ENCODE measurements around the gene CCIN.

The CCIN gene

GRCh38 chr9:36140086-36141084 is 28.8 kb upstream of the CCIN start:
- H3K27ac ChIP-seq (ENCODE audit: low read length) = no peak overlapping the region
- no peak overlapping the region for H3K4me3 ChIP-seq (ENCODE audit: low read length)
- H3K4me1 ChIP-seq (ENCODE audit: control insufficient read depth, insufficient read depth, low read length) = peaks cover 9% of the 10 kb centered on the region
- peaks cover 22% of the 10 kb centered on the region for H3K27me3 ChIP-seq (ENCODE audit: control insufficient read depth, insufficient read depth, low read length)
- no peaks in the 10 kb centered on the region for H3K9me3 ChIP-seq (ENCODE audit: control insufficient read depth, insufficient read depth, low read length)
- H3K36me3 ChIP-seq (ENCODE audit: control insufficient read depth, insufficient read depth, low read length) = no peaks in the 10 kb centered on the region; the same call in 1 of the 2 replicates
- WGBS (ENCODE audit: insufficient coverage, insufficient read length) = no CpG with 5 or more reads among the region's 11 CpGs
- no peak for DNase-seq (ENCODE audit: low read depth, low spot score)

- Histone ChIP-seq H3K27me3 (ENCODE audit: control insufficient read depth, insufficient read depth, low read length) (peaks cover 18% of the 10 kb centered on the region), H3K9me3 (ENCODE audit: control insufficient read depth, insufficient read depth, low read length) (no peaks in the 10 kb centered on the region), H3K4me3 (ENCODE audit: low read length) (no peak overlapping the region), H3K27ac (ENCODE audit: low read length) (no peak overlapping the region), H3K36me3 (ENCODE audit: control insufficient read depth, insufficient read depth, low read length) (no peaks in the 10 kb centered on the region; the same call in 1 of the 2 replicates), H3K4me1 (ENCODE audit: control insufficient read depth, insufficient read depth, low read length) (peaks cover 6% of the 10 kb centered on the region)
- DNase-seq (ENCODE audit: low read depth, low spot score) = no peak
- WGBS (ENCODE audit: insufficient coverage, insufficient read length) = no CpG with 5 or more reads among the region's 4 CpGs
Observed at GRCh38 chr9:36141288-36141687, 27.9 kb upstream of the CCIN start.

DNA sequence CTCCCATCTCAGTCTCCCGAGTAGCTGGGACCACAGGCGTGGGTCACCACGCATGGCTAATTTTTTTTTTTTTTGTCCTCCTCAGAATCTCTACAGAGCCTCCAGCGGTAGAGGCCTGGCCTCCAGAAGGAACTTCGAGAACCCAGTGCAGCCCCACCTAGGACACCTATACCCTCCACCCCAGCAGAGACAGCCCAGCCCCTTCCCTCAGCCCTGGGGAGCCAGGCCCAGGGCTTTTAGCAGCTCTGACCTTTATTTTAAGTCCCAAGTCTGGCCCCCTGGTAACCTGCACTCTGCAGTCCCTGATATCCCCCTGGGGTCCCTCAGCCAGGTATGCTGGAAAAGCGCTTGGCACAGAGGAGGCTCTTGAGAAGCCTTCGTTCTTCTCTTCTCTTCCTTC is 27.4 kb upstream of the CCIN start:
- DNase-seq (ENCODE audit: low read depth, low spot score) = no peak
- no CpG with 5 or more reads among the region's 7 CpGs for WGBS (ENCODE audit: insufficient coverage, insufficient read length)
- no peak overlapping the region for H3K4me3 ChIP-seq (ENCODE audit: low read length)
- no peak overlapping the region for H3K27ac ChIP-seq (ENCODE audit: low read length)
- peaks cover 18% of the 10 kb centered on the region for H3K27me3 ChIP-seq (ENCODE audit: control insufficient read depth, insufficient read depth, low read length)
- no peaks in the 10 kb centered on the region for H3K9me3 ChIP-seq (ENCODE audit: control insufficient read depth, insufficient read depth, low read length)
- peaks cover 6% of the 10 kb centered on the region for H3K4me1 ChIP-seq (ENCODE audit: control insufficient read depth, insufficient read depth, low read length)
- no peaks in the 10 kb centered on the region for H3K36me3 ChIP-seq (ENCODE audit: control insufficient read depth, insufficient read depth, low read length)

DNA sequence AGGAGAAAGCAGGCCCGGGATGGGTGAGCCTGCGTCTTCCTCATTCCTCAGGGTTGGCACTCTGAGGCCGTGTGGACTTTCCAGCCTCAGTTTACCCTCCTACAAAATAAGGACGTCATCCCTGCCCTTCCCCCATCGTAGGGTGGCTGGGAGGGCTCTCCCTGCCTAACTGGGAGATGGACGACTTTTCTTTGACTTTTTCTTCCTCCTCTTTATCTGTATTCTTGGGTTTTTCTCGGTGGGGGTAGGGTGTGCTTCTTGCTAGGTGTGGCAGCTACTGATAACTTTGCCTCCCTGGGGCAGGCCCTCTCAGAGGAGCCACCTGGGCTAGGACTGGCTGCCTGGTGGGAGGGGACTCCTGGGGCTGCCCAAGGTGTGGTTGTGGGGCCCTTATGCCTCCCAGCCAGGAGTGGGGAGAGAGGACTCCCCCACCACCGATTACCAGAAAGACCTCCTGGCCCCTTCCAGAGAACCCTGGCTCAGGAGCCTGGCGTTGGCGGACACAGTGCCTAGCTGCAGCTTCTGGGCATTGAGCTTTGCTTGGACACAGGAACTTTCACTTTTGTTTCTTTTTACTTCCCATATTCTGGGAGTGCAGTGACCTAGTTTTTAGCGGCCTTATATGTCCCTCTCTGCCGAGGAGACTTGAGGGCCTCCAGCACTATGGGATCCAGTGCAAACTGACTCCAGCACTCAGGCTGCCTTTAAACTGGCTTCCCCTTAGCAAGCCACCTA is 26.5 kb upstream of the CCIN start:
- no peak for DNase-seq (ENCODE audit: low read depth, low spot score)
- no peak overlapping the region for H3K4me3 ChIP-seq (ENCODE audit: low read length)
- no CpG with 5 or more reads among the region's 12 CpGs for WGBS (ENCODE audit: insufficient coverage, insufficient read length)
- H3K27ac ChIP-seq (ENCODE audit: low read length) = no peak overlapping the region
- no peaks in the 10 kb centered on the region for H3K9me3 ChIP-seq (ENCODE audit: control insufficient read depth, insufficient read depth, low read length)
- peaks cover 2% of the 10 kb centered on the region for H3K4me1 ChIP-seq (ENCODE audit: control insufficient read depth, insufficient read depth, low read length)
- peaks cover 9% of the 10 kb centered on the region for H3K27me3 ChIP-seq (ENCODE audit: control insufficient read depth, insufficient read depth, low read length)
- no peaks in the 10 kb centered on the region for H3K36me3 ChIP-seq (ENCODE audit: control insufficient read depth, insufficient read depth, low read length)

DNA sequence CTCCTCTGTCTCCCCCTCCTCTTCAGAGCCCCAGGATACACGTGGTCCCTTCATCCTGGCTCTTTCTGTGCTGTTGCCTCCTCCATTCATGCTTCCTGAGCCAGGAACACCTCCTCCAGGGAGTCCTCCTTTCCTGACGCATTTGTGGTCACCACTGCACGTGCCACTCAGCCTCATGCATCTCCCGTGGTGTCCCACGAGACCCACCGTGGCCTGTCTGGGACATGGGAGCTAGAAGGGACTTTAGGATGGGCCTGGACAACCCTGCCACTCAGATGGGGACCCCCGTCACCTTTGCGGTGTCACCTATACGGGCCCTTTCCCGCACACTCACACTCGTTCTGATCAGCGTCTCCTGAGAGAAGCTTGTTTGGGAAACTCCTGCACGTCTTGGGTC is 25.9 kb upstream of the CCIN start:
- Histone ChIP-seq H3K4me1 (ENCODE audit: control insufficient read depth, insufficient read depth, low read length) (no peaks in the 10 kb centered on the region), H3K4me3 (ENCODE audit: low read length) (no peak overlapping the region)
- no CpG with 5 or more reads among the region's 13 CpGs for WGBS (ENCODE audit: insufficient coverage, insufficient read length)

GRCh38 chr9:36144309-36145232 is 24.6 kb upstream of the CCIN start:
- WGBS (ENCODE audit: insufficient coverage, insufficient read length) = no CpG with 5 or more reads among the region's 12 CpGs

More for the DNA sequence above, 25.9 kb upstream of the CCIN start:
- Histone ChIP-seq H3K27ac (ENCODE audit: low read length) (no peak overlapping the region), H3K9me3 (ENCODE audit: control insufficient read depth, insufficient read depth, low read length) (no peaks in the 10 kb centered on the region), H3K36me3 (ENCODE audit: control insufficient read depth, insufficient read depth, low read length) (no peaks in the 10 kb centered on the region), H3K27me3 (ENCODE audit: control insufficient read depth, insufficient read depth, low read length) (peaks cover 6% of the 10 kb centered on the region; the same call in 1 of the 2 replicates)
- no peak for DNase-seq (ENCODE audit: low read depth, low spot score)

GRCh38 chr9:36145970-36146369 is 23.2 kb upstream of the CCIN start:
- Histone ChIP-seq H3K9me3 (ENCODE audit: control insufficient read depth, insufficient read depth, low read length) (no peaks in the 10 kb centered on the region), H3K4me1 (ENCODE audit: control insufficient read depth, insufficient read depth, low read length) (no peaks in the 10 kb centered on the region), H3K4me3 (ENCODE audit: low read length) (no peak overlapping the region), H3K27me3 (ENCODE audit: control insufficient read depth, insufficient read depth, low read length) (no peaks in the 10 kb centered on the region), H3K27ac (ENCODE audit: low read length) (no peak overlapping the region), H3K36me3 (ENCODE audit: control insufficient read depth, insufficient read depth, low read length) (no peaks in the 10 kb centered on the region)
- no peak for DNase-seq (ENCODE audit: low read depth, low spot score)
- no CpG with 5 or more reads among the region's 4 CpGs for WGBS (ENCODE audit: insufficient coverage, insufficient read length)

More at GRCh38 chr9:36144309-36145232, 24.6 kb upstream of the CCIN start:
- DNase-seq (ENCODE audit: low read depth, low spot score) = no peak
- Histone ChIP-seq H3K4me1 (ENCODE audit: control insufficient read depth, insufficient read depth, low read length) (no peaks in the 10 kb centered on the region), H3K27ac (ENCODE audit: low read length) (no peak overlapping the region), H3K4me3 (ENCODE audit: low read length) (no peak overlapping the region), H3K9me3 (ENCODE audit: control insufficient read depth, insufficient read depth, low read length) (no peaks in the 10 kb centered on the region), H3K27me3 (ENCODE audit: control insufficient read depth, insufficient read depth, low read length) (no peaks in the 10 kb centered on the region), H3K36me3 (ENCODE audit: control insufficient read depth, insufficient read depth, low read length) (no peaks in the 10 kb centered on the region)

GRCh38 chr9:36146651-36147050 is 22.5 kb upstream of the CCIN start:
- Histone ChIP-seq H3K36me3 (ENCODE audit: control insufficient read depth, insufficient read depth, low read length) (no peaks in the 10 kb centered on the region), H3K4me1 (ENCODE audit: control insufficient read depth, insufficient read depth, low read length) (no peaks in the 10 kb centered on the region), H3K27ac (ENCODE audit: low read length) (no peak overlapping the region), H3K27me3 (ENCODE audit: control insufficient read depth, insufficient read depth, low read length) (no peaks in the 10 kb centered on the region), H3K9me3 (ENCODE audit: control insufficient read depth, insufficient read depth, low read length) (no peaks in the 10 kb centered on the region), H3K4me3 (ENCODE audit: low read length) (no peak overlapping the region)
- no CpG with 5 or more reads among the region's 10 CpGs for WGBS (ENCODE audit: insufficient coverage, insufficient read length)
- DNase-seq (ENCODE audit: low read depth, low spot score) = no peak

DNA sequence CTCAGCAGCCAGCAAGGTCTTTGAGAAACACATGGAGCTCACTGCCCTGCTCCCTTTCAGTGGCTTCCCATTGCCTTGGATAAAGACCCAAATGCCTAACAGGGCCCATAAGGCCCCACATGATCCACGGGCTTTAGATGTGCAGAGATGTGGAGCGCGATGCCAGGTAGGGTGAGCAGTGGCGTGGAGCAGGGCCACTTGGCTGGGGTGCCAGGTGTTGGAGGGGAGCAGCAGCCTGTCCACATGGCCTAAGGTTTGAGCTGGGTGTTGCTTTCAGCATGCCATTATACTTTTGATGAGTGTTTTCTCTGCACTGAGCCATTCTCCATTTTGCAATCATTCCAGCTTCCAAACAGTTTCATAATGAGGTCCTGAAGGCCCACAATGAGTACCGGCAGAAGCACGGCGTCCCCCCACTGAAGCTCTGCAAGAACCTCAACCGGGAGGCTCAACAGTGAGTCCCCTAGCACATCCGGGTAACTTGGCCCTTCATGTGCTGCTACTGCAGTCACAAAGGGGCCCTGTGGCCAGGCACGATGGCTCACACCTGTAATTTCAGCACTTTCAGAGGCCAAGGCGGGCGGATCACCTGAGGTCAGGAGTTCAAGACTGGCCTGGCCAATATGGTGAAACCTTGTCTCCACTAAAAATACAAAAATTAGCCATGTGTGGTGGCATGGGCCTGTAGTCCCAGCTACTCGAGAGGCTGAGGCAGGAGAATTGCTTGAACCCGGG is 21.6 kb upstream of the CCIN start:
- no peaks in the 10 kb centered on the region for H3K9me3 ChIP-seq (ENCODE audit: control insufficient read depth, insufficient read depth, low read length)
- WGBS (ENCODE audit: insufficient coverage, insufficient read length) = no CpG with 5 or more reads among the region's 14 CpGs
- no peak overlapping the region for H3K27ac ChIP-seq (ENCODE audit: low read length)
- H3K27me3 ChIP-seq (ENCODE audit: control insufficient read depth, insufficient read depth, low read length) = no peaks in the 10 kb centered on the region
- no peak overlapping the region for H3K4me3 ChIP-seq (ENCODE audit: low read length)
- H3K36me3 ChIP-seq (ENCODE audit: control insufficient read depth, insufficient read depth, low read length) = no peaks in the 10 kb centered on the region
- H3K4me1 ChIP-seq (ENCODE audit: control insufficient read depth, insufficient read depth, low read length) = no peaks in the 10 kb centered on the region
- DNase-seq (ENCODE audit: low read depth, low spot score) = no peak
